NT2/D1 (cell line): ENCODE measurements around the gene LTN1.

ENCODE experiments used
- YY1 ChIP-seq: IDR thresholded peaks from 2 replicates; pipeline ENCODE4 v1.6.1; 2011; ENCODE audit not compliant: insufficient read length, insufficient read depth
- ZNF274 ChIP-seq: IDR thresholded peaks from 2 replicates; pipeline ENCODE4 v1.6.1; 2011; ENCODE audit warnings: mild to moderate bottlenecking, low read depth, low read length

DNA sequence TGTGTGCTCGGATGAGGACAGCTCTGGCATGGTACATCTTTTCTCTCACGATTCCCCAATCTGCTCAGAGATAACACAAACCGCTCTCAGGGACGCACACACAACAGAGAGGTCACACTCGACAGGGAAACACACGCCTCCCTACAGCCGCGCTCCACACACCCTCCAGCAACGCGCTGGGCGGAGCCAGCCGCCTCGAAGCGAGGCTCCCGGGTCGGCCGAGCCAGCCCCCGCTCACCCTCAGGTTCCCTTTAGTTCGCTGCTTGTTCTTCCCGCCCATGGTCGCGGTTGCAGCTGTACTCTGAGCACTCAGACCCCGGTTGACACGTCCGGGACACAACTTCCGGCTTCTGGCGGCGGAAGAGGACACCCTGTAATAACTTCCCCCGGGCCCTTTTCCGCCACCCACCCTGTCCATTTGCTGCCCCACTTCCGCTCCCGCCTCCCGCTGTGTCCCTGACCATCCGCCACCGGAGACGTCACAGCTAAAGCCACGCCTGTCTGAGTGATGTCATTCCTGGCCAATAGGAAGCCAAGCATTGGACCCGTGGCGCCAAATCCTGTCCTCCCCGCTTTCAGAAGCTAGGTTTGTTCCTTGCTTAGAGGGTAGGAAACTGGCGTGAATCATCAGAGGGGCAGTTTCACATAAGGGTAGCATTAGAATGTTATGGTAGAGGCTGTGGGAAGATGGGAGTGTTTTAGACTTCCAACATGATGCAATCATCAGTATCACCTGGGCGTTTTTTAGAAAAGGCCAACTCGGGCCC is at the start of gene LTN1:
- TF ChIP-seq ZNF274 (no peak), YY1 (no peak)
